Measurements from ENCODE around the gene POLR2I. TPM values are rescaled to one million over a fixed set of nuclear protein-coding genes. Genes with fewer than 3 reads are reported as not detected.

The POLR2I gene
- total RNA-seq, 2 donors from 2014 or later: 45.6 to 56.7 TPM

DNA sequence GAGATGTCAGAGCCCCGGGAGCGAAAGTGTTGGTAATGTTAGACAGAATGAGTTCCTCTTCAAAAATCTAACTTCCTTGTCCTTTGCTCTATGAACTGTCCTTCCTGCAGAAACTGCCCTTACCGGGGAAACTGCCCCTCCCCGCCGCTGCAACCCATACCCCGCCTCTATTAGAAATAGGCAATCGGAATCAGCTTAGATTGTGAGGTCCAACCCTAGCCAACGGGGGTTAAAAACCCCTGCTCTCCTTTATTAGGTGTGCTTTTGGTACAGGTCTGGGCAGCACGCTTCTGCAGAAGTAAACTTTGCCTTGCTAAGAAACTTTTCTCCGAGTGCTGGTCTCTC, 13.7 kb upstream of the POLR2I start:
- Histone ChIP-seq H3K27me3 (replicated peaks; ENCODE audit: insufficient read depth) (no peaks in the 10 kb centered on the region), H3K4me1 (replicated peaks) (no peaks in the 10 kb centered on the region), H3K27ac (peak overlapping the region; percentile 80 to 84), H3K36me3 (no peaks in the 10 kb centered on the region), H3K4me3 (peak overlapping the region; percentile 30 to 35), H3K9me3 (no peaks in the 10 kb centered on the region)
- intact Hi-C loops (cut with DNase I): no loop called here
- 15% methylated on average over 10 of the region's 10 CpGs for WGBS
- TF ChIP-seq, protein P1, sequence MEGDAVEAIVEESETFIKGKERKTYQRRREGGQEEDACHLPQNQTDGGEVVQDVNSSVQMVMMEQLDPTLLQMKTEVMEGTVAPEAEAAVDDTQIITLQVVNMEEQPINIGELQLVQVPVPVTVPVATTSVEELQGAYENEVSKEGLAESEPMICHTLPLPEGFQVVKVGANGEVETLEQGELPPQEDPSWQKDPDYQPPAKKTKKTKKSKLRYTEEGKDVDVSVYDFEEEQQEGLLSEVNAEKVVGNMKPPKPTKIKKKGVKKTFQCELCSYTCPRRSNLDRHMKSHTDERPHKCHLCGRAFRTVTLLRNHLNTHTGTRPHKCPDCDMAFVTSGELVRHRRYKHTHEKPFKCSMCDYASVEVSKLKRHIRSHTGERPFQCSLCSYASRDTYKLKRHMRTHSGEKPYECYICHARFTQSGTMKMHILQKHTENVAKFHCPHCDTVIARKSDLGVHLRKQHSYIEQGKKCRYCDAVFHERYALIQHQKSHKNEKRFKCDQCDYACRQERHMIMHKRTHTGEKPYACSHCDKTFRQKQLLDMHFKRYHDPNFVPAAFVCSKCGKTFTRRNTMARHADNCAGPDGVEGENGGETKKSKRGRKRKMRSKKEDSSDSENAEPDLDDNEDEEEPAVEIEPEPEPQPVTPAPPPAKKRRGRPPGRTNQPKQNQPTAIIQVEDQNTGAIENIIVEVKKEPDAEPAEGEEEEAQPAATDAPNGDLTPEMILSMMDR (IDR thresholded peaks at IDR 0.05): no peak
- TF ChIP-seq POLR2A (IDR thresholded peaks at IDR 0.05): no peak
- no peak for TF ChIP-seq POLR2AphosphoS5 (IDR thresholded peaks at IDR 0.05)
- DNase-seq (ENCODE audit: low spot score): no peak

DNA sequence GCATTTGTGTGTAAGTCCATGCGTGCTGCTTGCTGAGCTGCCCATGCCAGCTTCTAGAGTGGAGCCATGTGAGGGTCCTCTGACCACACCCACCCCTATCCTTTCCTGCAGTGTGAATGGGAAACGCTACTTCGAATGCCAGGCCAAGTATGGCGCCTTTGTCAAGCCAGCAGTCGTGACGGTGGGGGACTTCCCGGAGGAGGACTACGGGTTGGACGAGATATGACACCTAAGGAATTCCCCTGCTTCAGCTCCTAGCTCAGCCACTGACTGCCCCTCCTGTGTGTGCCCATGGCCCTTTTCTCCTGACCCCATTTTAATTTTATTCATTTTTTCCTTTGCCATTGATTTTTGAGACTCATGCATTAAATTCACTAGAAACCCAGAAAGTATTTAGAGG, 10.9 kb upstream of the POLR2I start:
- Histone ChIP-seq H3K36me3 (peaks cover 0 to 4% of the 10 kb centered on the region in 2 donors), H3K4me1 (replicated peaks) (no peaks in the 10 kb centered on the region), H3K9me3 (no peaks in the 10 kb centered on the region), H3K4me3 (no peak overlapping the region), H3K27me3 (replicated peaks; ENCODE audit: insufficient read depth) (no peaks in the 10 kb centered on the region), H3K27ac (no peak overlapping the region)
- 77% methylated on average over 9 of the region's 9 CpGs for WGBS
- intact Hi-C loops (cut with DNase I): no loop called here
- TF ChIP-seq POLR2A (IDR thresholded peaks at IDR 0.05) (no peak), POLR2AphosphoS5 (IDR thresholded peaks at IDR 0.05) (no peak)
- TF ChIP-seq, protein P1 (IDR thresholded peaks at IDR 0.05): no peak
- DNase-seq (ENCODE audit: low spot score): no peak

DNA sequence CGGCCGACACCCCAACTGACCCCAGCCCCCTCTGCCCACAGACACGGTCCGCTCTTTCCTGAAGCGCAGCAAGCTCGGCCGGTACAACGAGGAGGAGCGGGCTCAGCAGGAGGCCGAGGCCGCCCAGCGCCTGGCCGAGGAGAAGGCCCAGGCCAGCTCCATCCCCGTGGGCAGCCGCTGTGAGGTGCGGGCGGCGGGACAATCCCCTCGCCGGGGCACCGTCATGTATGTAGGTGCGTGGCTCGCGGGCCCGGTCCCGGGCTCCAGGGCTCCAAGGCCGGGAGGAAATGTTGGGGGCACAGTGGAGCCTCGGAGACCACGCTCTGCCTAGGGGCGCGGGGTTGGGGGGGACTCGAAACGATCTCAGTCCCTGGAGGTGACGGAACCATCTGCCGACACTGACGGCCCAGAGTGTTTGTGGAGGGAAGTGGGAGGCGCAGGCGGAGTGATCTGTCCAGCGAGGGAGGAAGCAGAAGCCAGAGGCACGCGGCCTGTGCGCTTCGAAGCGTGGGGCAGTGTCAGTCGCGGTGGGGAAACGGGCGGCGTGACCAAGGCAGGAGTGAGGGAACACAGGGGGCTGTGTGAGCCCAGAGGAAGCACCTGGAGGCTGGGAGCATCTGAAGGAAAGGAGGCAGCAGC, 6.9 kb upstream of the POLR2I start:
- DNase-seq (ENCODE audit: low spot score): no peak
- Histone ChIP-seq H3K4me3 (no peak overlapping the region), H3K9me3 (no peaks in the 10 kb centered on the region), H3K36me3 (peaks cover 0 to 4% of the 10 kb centered on the region in 2 donors), H3K27me3 (replicated peaks; ENCODE audit: insufficient read depth) (no peaks in the 10 kb centered on the region), H3K4me1 (replicated peaks) (no peaks in the 10 kb centered on the region), H3K27ac (no peak overlapping the region)
- TF ChIP-seq POLR2A (IDR thresholded peaks at IDR 0.05) (no peak), POLR2AphosphoS5 (IDR thresholded peaks at IDR 0.05) (no peak)
- TF ChIP-seq, protein P1 (IDR thresholded peaks at IDR 0.05): no peak
- intact Hi-C loops (cut with DNase I): no loop called here
- WGBS: 86% methylated on average over 49 of the region's 49 CpGs

DNA sequence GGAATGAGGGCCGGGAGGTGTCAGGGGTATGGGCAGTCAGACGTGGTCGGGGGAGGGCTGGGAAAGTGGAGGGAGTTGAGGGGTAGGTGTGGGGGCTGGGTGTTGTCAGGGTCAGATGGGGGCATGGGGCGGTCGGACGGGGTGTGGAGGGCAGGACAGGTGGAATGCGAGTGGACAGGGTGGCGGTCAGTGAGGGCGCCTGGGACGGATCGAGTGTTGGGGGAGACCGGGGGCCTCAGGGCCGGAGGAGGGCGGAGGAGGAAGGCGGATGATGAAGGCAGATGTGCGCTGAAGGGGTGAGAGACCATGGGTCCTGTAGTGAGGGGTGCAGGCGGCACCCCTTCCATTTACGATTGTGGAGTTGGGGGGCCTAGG, 6.3 kb upstream of the POLR2I start:
- Histone ChIP-seq H3K9me3 (no peaks in the 10 kb centered on the region), H3K27ac (no peak overlapping the region), H3K4me1 (replicated peaks) (no peaks in the 10 kb centered on the region), H3K36me3 (peaks cover 0 to 4% of the 10 kb centered on the region in 2 donors), H3K4me3 (no peak overlapping the region), H3K27me3 (replicated peaks; ENCODE audit: insufficient read depth) (no peaks in the 10 kb centered on the region)
- intact Hi-C loops (cut with DNase I): no loop called here
- TF ChIP-seq POLR2AphosphoS5 (IDR thresholded peaks at IDR 0.05): no peak
- TF ChIP-seq POLR2A (IDR thresholded peaks at IDR 0.05): no peak
- TF ChIP-seq, protein P1 (IDR thresholded peaks at IDR 0.05): no peak
- 87% methylated on average over 18 of the region's 18 CpGs for WGBS
- DNase-seq (ENCODE audit: low spot score): no peak

Measured in prostate gland (tissue), 2 donors.